GM19324 (cell line): ENCODE measurements around the gene TICRR.

Experiments
- ATAC-seq: cut with Tn5 transposase; IDR thresholded peaks from one replicate; pipeline ENCODE4 v1.9.1; 2021; ENCODE audit warnings: mild to moderate bottlenecking, moderate library complexity; ENCODE audit not compliant: unreplicated experiment, low FRiP score

TICRR gene

GRCh38 chr15:89628806-89629715 lies 53.8 kb downstream of the TICRR start:
- ATAC-seq, result no peak

- ATAC-seq, result no peak
These were observed 54.6 kb downstream of the TICRR start for GRCh38 chr15:89629829-89630228.

GRCh38 chr15:89630260-89630659 lies 55.0 kb downstream of the TICRR start:
- ATAC-seq, result no peak

DNA sequence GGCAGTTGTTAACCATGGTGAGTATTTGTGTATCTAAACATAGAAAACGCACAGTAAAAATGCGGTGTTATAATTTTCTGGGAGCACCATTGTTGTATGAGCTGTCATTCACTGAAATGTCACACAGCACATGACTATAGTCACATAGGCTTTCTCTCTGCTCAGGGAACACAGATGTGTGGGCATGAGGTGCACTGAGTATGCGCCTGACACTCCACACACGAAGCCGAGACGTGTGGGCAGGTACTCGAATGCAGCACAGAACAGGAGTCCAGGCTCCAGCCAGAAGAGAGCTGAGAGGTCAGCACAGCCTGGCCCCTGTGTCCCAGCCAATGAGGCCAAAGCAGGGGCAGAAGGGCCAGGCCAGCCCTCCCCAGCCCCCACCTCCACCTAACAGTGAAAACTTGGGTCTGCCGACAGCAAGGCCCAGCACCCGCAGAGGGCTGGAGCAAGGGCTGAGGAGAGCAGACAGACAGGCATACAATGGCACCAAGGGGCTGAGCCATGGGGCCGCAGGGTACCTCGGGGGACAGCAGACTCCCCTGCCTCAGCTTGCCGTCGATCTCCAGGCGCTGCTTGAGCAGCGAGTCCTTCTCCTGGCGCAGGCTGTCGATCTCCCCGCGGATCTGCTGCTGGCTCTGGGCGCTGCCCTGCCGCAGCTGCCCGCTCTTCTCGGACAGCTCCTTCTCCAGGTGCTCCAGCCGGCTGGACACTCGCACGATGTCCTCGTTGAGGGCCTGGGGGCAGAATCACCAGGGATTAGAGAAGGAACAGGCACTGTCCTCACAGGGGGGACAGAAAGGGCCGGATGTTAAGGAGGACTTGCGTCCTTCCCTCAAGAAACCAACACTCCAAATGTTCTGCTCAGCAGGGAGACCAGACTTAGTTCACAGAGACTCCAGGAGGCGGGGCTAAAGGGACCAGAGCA lies 56.0 kb downstream of the TICRR start:
- ATAC-seq, result no peak

DNA sequence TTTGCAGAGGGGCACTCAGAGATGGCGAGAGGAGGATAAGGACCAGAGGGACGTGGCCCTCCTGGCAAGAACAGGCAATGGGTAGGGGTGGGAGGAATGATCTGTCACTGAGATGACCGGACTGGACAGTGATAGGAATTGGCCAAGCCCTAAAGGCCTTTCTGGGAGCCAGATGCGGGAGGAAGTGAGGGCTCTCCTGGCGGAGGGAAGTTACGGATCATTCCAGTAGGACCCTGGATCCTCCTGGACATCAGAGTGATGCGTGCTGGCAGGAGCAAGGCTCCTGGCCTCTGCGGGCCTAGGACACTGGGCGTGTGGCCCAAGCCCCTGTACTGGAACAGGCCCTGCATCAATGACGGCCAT lies 56.6 kb downstream of the TICRR start:
- ATAC-seq, result no peak

DNA sequence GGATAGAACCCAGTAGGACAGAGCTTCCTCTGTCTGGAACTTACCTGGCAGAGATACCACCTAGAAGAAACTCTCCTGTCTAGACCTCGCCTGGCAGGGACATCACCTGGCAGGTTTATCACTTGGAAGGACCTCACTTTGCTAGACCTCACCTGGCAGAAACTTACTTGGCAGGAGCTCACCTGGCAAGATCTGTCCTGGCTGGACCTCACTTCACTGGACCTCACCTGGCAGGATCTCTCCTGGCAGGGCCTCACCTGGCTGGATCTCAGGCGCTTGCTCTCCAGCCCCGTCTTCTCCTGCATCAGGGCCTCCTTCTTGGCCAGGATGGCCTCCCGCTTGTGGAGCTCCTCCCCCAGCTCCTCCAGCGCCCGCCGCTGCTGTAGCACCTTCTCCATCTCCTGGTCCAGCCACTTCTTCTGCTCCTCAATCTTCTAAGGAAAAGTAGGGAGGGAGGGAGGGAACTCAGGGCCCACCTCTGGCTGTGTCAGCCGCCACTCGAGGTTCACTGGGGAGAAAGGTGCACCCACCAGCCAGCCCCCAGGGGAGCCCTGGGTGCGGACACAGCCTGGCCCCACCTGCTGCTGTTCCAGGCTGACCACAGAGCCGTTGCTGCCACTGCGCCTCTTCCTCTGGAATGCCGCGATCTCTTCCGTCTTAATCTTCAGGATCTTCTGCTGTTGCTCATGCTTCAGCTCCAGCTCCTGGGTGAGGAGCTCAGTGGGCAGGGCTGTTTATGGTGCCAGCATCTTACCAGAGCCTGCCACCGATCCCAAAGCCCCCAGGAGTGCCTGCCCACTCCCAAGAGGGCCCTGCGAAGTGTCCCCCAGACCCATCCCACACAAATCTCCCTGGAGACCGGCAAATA lies 57.5 kb downstream of the TICRR start:
- no peak for ATAC-seq

GRCh38 chr15:89633585-89633984 lies 58.3 kb downstream of the TICRR start:
- ATAC-seq, result no peak

- ATAC-seq, result no peak
These were observed 65.0 kb downstream of the TICRR start for GRCh38 chr15:89640245-89640644.

GRCh38 chr15:89641053-89641452 lies 65.8 kb downstream of the TICRR start:
- ATAC-seq, result no peak

DNA sequence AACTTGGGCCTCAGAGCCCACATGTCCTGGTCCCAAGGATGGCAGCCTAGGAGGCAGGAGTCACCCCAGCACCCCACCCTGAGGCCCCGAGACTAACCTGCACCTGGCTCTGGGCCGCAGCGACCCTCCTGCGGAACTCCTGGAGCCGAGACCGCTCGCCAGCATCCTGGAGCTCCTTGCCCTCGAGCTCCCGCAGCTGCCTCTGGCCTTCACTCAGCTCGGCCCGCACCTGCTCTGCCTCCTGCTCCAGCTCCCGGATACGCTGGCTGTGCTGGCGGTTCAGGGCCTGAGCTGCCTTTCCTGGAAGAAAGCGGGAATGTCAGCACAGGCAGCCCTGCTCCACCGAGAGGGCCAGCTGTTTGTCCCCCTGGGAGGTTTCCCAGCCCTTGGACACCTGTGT lies 66.8 kb downstream of the TICRR start:
- ATAC-seq, result no peak

GRCh38 chr15:89645680-89646079 lies 70.4 kb downstream of the TICRR start:
- no peak for ATAC-seq

GRCh38 chr15:89646416-89647141 lies 71.3 kb downstream of the TICRR start:
- ATAC-seq, result no peak

- no peak for ATAC-seq
These were observed 72.1 kb downstream of the TICRR start for GRCh38 chr15:89647191-89647851.

- no peak for ATAC-seq
These were observed 73.1 kb downstream of the TICRR start for GRCh38 chr15:89648106-89649012.

GRCh38 chr15:89649013-89649625 lies 73.8 kb downstream of the TICRR start:
- no peak for ATAC-seq

GRCh38 chr15:89649716-89650115 lies 74.4 kb downstream of the TICRR start:
- no peak for ATAC-seq

DNA sequence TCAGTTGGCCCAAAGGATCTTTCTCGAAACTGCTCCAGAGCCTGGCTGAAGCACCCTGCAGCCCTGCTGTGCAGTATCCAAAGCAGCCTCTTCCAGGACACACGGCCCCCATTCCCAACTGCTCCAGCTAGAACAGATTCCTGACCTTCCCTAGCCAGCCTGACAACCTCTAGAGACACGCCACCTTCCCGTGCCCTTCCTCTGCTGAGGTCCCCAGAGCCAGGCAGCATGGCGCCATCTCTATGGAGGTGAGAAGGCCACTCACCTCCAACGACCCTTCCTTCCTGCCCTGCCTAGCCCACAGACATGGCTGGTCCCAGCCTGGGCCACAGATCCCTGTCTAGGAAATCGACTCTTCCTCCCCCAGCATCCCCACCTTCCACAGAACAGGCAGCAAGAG lies 76.9 kb downstream of the TICRR start:
- ATAC-seq, result no peak

- no peak for ATAC-seq
These were observed 77.4 kb downstream of the TICRR start for GRCh38 chr15:89652666-89653065.
